GM12873 (cell line): ENCODE results near the gene SDE2.

Source experiments
- TF ChIP-seq, protein P1 (sequence below): IDR thresholded peaks from 2 replicates; pipeline ENCODE4 v1.5.1; 2012; ENCODE audit warnings: low read depth, mild to moderate bottlenecking, moderate library complexity, low read length, control low read depth; ENCODE audit not compliant: insufficient read depth; ENCODE audit errors: missing control alignments

Gene SDE2

GRCh38 chr1:225999227-225999911, at the start of gene SDE2:
TSS of gene SDE2 (minus strand) at chr1:225999343. CDS start at chr1:225999312, 31 bp downstream.
- TF ChIP-seq, protein P1, sequence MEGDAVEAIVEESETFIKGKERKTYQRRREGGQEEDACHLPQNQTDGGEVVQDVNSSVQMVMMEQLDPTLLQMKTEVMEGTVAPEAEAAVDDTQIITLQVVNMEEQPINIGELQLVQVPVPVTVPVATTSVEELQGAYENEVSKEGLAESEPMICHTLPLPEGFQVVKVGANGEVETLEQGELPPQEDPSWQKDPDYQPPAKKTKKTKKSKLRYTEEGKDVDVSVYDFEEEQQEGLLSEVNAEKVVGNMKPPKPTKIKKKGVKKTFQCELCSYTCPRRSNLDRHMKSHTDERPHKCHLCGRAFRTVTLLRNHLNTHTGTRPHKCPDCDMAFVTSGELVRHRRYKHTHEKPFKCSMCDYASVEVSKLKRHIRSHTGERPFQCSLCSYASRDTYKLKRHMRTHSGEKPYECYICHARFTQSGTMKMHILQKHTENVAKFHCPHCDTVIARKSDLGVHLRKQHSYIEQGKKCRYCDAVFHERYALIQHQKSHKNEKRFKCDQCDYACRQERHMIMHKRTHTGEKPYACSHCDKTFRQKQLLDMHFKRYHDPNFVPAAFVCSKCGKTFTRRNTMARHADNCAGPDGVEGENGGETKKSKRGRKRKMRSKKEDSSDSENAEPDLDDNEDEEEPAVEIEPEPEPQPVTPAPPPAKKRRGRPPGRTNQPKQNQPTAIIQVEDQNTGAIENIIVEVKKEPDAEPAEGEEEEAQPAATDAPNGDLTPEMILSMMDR: no peak

DNA sequence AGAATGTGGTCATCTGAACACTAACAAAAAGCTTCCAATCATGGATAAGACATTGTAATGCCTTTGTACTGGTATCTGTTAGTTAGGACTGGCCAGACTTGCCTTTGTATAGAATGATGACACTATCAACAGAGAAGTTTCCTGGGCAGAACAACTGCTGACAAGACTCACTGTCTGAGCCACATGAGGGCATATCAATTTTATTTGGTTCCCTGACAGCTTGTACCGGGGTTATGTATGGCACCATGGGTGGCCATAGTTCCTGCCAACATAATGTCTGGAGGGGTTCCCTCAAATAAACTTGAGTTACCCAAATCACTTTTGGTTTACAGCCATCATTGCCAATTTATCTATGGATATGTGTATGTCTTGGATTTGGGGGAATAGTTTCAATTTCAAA, 49.7 kb upstream of the SDE2 start:
- TF ChIP-seq, protein P1: no peak

DNA sequence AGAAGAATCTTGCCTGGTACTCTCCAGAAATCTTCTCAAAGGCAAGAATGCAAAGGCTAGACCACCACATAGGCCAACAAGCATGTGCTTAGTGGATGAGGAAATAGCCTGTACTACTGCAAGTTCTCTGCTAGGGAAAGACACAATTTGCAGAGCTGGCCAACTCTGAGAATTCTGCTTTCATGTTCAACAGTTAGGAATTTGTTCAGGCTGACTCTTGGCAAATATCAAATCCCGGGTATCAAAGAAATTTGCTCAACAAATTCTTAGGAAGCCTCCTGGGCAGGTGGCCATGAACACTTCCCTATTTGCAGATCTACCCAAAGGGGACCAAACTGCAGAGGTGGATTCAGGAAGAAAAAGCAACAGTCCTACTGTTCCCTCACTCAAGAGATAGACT, 48.4 kb upstream of the SDE2 start:
- TF ChIP-seq, protein P1: no peak

GRCh38 chr1:226046240-226046639, 47.1 kb upstream of the SDE2 start:
- TF ChIP-seq, protein P1: no peak

DNA sequence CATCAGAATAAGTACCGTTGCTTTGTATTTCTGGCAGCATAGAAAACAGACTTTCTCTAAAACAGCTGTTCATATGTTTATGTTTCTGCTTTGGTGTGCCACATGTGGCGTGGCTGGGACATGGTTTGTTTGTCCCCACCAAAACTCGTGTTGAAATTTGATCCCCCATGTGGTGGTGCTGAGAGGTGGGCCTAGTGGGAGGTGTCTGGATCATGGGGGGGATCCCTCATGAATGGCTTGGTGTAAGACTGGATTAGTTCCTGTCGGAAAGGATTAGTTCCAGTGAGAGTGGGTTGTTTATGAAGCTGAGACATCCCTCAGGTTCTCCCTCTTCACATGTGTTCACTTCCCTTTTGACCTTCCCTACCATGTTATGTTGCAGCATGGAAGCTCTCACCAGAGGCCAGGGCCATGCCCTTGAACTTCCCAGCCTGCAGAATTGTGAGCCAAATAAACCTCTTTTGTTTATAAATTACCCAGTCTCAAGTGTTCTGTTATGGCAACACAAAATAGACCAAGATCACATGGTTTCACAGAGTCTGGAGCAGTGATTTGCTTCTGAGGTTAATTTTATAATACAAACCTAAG, 45.5 kb upstream of the SDE2 start:
- TF ChIP-seq, protein P1: no peak

GRCh38 chr1:226041419-226041818, 42.3 kb upstream of the SDE2 start:
- TF ChIP-seq, protein P1: no peak

- TF ChIP-seq, protein P1: no peak
These were observed 39.5 kb upstream of the SDE2 start for GRCh38 chr1:226038661-226039060.
